HEK293T (cell line): ENCODE results near the gene ZNF287.
"Not testable (repeated sequence)": the region's sequence is repeated elsewhere in the genome, so short reads cannot be mapped to it uniquely, and the experiment has no call there.

Experiments
- CTCF ChIA-PET: fragments of 350-600 bp; formaldehyde crosslinking; extraction: SDS; loops from one replicate; lab custom pipeline; 2021; ENCODE audit warnings: antibody characterized with exemption, inconsistent platforms; lab: Yijun Ruan, JAX
- POLR2A ChIA-PET: fragments of 350-600 bp; formaldehyde crosslinking; extraction: SDS; loops from one replicate; lab custom pipeline; 2020; ENCODE audit warnings: antibody characterized with exemption, inconsistent platforms; lab: Yijun Ruan, JAX
- DNase-seq: peaks from one replicate; pipeline ENCODE4 v3.0.0; 2012; ENCODE audit warnings: mixed read lengths; ENCODE audit errors: extremely low spot score
- ARNT ChIP-seq: fragments of 450-650 bp; IDR thresholded peaks from 2 replicates; pipeline ENCODE4 v1.6.1; 2017; ENCODE audit warnings: mild to moderate bottlenecking
- BHLHE40 ChIP-seq: fragments of 450-650 bp; IDR thresholded peaks from 2 replicates; pipeline ENCODE4 v1.6.1; 2016; ENCODE audit warnings: mild to moderate bottlenecking, moderate library complexity, borderline replicate concordance
- CTBP1 ChIP-seq: fragments of 450-650 bp; IDR thresholded peaks from 2 replicates; pipeline ENCODE4 v1.6.1; 2016; ENCODE audit warnings: borderline replicate concordance
- ELF4 ChIP-seq: fragments of 450-650 bp; IDR thresholded peaks from 2 replicates; pipeline ENCODE4 v1.6.1; 2017; ENCODE audit warnings: antibody characterized with exemption
- FOXA1 ChIP-seq: fragments of 450-650 bp; IDR thresholded peaks from 2 replicates; pipeline ENCODE4 v1.6.1; 2016; ENCODE audit warnings: mild to moderate bottlenecking
- FOXK2 ChIP-seq: fragments of 450-650 bp; IDR thresholded peaks from 2 replicates; pipeline ENCODE4 v1.6.1; 2016; ENCODE audit warnings: mild to moderate bottlenecking
- FOXM1 ChIP-seq: fragments of 450-650 bp; IDR thresholded peaks from 2 replicates; pipeline ENCODE4 v1.6.1; 2017; ENCODE audit warnings: mild to moderate bottlenecking, borderline replicate concordance
- HDGF ChIP-seq: fragments of 450-650 bp; IDR thresholded peaks from 2 replicates; pipeline ENCODE4 v1.6.1; 2017; ENCODE audit warnings: antibody characterized with exemption, borderline replicate concordance
- L3MBTL2 ChIP-seq: fragments of 450-650 bp; conservative IDR thresholded peaks from 2 replicates; pipeline ENCODE4 v1.6.1; 2016; ENCODE audit warnings: mild to moderate bottlenecking
- LEF1 ChIP-seq: fragments of 450-650 bp; IDR thresholded peaks from 2 replicates; pipeline ENCODE4 v1.6.1; 2017; ENCODE audit warnings: mild to moderate bottlenecking, borderline replicate concordance
- NFRKB ChIP-seq: fragments of 450-650 bp; IDR thresholded peaks from 2 replicates; pipeline ENCODE4 v1.6.1; 2016; ENCODE audit warnings: mild to moderate bottlenecking, moderate library complexity
- SP1 ChIP-seq: fragments of 450-650 bp; IDR thresholded peaks from 2 replicates; pipeline ENCODE4 v1.6.1; 2017
- SUZ12 ChIP-seq: fragments of 450-650 bp; IDR thresholded peaks from 2 replicates; pipeline ENCODE4 v1.6.1; 2016; ENCODE audit warnings: mild to moderate bottlenecking
- TARDBP ChIP-seq: fragments of 450-650 bp; IDR thresholded peaks from 2 replicates; pipeline ENCODE4 v1.6.1; 2016
- ZNF384 ChIP-seq: fragments of 450-650 bp; IDR thresholded peaks from 2 replicates; pipeline ENCODE4 v1.6.1; 2016
- TF ChIP-seq, protein P1 (sequence below): fragments of 450-650 bp; IDR thresholded peaks from 2 replicates; pipeline ENCODE4 v1.6.1; 2016

Gene ZNF287

GRCh38 chr17:16551878-16552636 lies 16.9 kb downstream of the ZNF287 start:
- POLR2A ChIA-PET: no interaction called here
- CTCF ChIA-PET: no interaction called here
- no peak for DNase-seq
- TF ChIP-seq FOXM1 (no peak), TARDBP (no peak), L3MBTL2 (no peak), SP1 (no peak)
- TF ChIP-seq, protein P1, sequence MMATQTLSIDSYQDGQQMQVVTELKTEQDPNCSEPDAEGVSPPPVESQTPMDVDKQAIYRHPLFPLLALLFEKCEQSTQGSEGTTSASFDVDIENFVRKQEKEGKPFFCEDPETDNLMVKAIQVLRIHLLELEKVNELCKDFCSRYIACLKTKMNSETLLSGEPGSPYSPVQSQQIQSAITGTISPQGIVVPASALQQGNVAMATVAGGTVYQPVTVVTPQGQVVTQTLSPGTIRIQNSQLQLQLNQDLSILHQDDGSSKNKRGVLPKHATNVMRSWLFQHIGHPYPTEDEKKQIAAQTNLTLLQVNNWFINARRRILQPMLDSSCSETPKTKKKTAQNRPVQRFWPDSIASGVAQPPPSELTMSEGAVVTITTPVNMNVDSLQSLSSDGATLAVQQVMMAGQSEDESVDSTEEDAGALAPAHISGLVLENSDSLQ: no peak

DNA sequence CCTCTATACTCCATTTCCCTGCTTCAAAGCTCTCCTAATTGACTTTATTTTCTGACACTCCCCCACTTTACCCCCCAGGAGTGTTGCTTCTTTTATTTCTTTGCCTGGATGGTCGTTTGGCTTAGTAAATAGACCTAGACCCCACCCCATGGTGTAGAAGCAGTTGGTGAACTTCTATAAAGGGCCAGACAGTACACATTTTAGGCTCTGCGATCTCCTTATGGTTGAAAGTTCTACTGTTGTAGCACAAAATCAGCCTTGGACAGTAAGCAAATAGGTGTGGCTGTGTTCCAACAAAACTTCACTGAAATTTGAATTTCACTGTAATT lies 31.9 kb downstream of the ZNF287 start:
- TF ChIP-seq FOXM1: no peak
- no peak for TF ChIP-seq FOXA1
- no peak for TF ChIP-seq L3MBTL2
- no peak for TF ChIP-seq ELF4
- CTCF ChIA-PET: interaction anchor here (0.6 to 1.0 kb wide), 3 partner anchors 52 to 83 kb away, joined by 3 to 4 read pairs (median 3); no protein-coding TSS in a partner anchor
- DNase-seq: no peak
- POLR2A ChIA-PET: interaction anchor here (0.6 to 2.3 kb wide), 4 partner anchors 12 to 94 kb away, joined by 4 to 21 read pairs (median 8); no protein-coding TSS in a partner anchor

DNA sequence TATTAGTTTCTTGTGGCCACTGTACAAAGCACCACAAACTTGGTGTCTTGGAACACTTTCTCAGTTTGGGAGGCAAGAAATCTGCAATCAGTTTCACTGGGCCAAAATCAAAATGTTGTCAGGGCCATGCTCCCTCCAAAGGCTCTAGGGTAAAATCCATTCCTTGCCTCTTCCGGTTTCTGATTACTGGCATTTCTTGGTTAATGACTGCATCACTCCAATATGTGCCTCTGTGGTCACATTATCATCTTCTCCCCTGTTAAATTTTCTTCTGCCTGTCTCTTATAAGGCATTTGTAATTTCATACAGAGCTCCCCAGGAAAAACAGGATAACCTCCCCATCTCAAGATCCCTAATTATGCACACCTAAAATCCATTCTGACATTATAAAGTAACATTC lies 34.8 kb downstream of the ZNF287 start:
- DNase-seq: no peak
- TF ChIP-seq BHLHE40: no peak
- TF ChIP-seq CTBP1: no peak
- TF ChIP-seq SP1: no peak
- no peak for TF ChIP-seq FOXA1
- TF ChIP-seq FOXM1: no peak
- TF ChIP-seq ZNF384: no peak
- TF ChIP-seq HDGF: no peak
- TF ChIP-seq LEF1: no peak
- no peak for TF ChIP-seq NFRKB
- no peak for TF ChIP-seq SUZ12
- TF ChIP-seq ELF4: no peak
- TF ChIP-seq FOXK2: no peak
- no peak for TF ChIP-seq L3MBTL2
- TF ChIP-seq TARDBP: no peak
- ChIA-PET CTCF (no interaction called here), POLR2A (interaction anchor here (2.3 kb wide), 1 partner anchor 95 kb away, joined by 25 read pairs; no protein-coding TSS in a partner anchor)

DNA sequence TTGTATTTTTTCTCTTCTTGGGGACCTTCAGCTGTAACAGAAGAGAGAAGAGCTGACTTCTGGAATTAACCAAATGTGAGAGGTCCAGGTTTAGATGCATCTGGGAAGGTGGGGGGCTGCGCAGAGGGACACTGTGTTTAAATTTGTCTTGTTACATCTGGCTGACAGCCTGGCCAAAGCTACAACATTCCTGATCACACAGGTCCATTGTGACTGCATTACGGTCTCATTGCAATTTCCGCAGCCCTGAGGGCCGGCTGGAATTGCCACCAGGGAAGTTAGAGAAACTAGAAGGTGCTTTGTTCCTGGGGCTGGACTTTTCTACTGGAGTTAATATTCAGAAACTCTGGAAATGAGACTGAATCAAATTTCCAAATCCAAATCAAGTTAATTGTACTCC lies 39.1 kb downstream of the ZNF287 start:
- CTCF ChIA-PET: interaction anchor here (0.7 to 3.1 kb wide), 3 partner anchors 9 to 77 kb away, joined by 3 to 15 read pairs (median 6); no protein-coding TSS in a partner anchor
- TF ChIP-seq ARNT (no peak), SP1 (no peak), BHLHE40 (no peak), CTBP1 (no peak), FOXM1 (no peak), HDGF (no peak), NFRKB (no peak), LEF1 (no peak), FOXA1 (no peak), ELF4 (no peak), ZNF384 (no peak), TARDBP (no peak), L3MBTL2 (no peak), FOXK2 (no peak), SUZ12 (no peak)
- TF ChIP-seq, protein P1: no peak
- POLR2A ChIA-PET: interaction anchor here (2.4 kb wide), 1 partner anchor 91 kb away, joined by 12 read pairs; no protein-coding TSS in a partner anchor
- no peak for DNase-seq

GRCh38 chr17:16527298-16527697 lies 41.7 kb downstream of the ZNF287 start:
- POLR2A ChIA-PET: no interaction called here
- no peak for DNase-seq
- no peak for TF ChIP-seq FOXK2
- no peak for TF ChIP-seq FOXA1
- TF ChIP-seq L3MBTL2: no peak
- no peak for TF ChIP-seq FOXM1
- TF ChIP-seq ELF4: no peak
- no peak for TF ChIP-seq TARDBP
- CTCF ChIA-PET: no interaction called here

GRCh38 chr17:16525556-16525955 lies 43.4 kb downstream of the ZNF287 start:
- CTCF ChIA-PET, DNase-seq: not testable (repeated sequence)
- POLR2A ChIA-PET: interaction anchor here (0.6 to 0.9 kb wide), 4 partner anchors 10 to 82 kb away, joined by 3 to 6 read pairs (median 4); no protein-coding TSS in a partner anchor

GRCh38 chr17:16521070-16521727 lies 47.8 kb downstream of the ZNF287 start:
- CTCF ChIA-PET: interaction anchor here (0.6 to 5.0 kb wide), 19 partner anchors 9 to 260 kb away, joined by 3 to 70 read pairs (median 3); partner anchors contain the start of gene LRRC75A
- TF ChIP-seq CTBP1 (no peak), ELF4 (peak; percentile 53), BHLHE40 (no peak), HDGF (no peak)
- POLR2A ChIA-PET: interaction anchor here (1.0 to 3.3 kb wide), 8 partner anchors 10 to 93 kb away, joined by 3 to 21 read pairs (median 5); no protein-coding TSS in a partner anchor
- DNase-seq: peak; percentile 85
